Measurements from ENCODE around the gene AMPD3.
A peak's percentile ranks its signal among the peaks of the same experiment; 100 is the strongest.

Gene AMPD3

GRCh38 chr11:10447445-10447844 lies 7.6 kb upstream of the AMPD3 start:
- no peak overlapping the region for H3K4me3 ChIP-seq (replicated peaks; ENCODE audit: low read depth, low read length)
- no peak for DNase-seq (ENCODE audit: extremely low read depth, low read depth)
- no peak for TF ChIP-seq CTCF (IDR thresholded peaks at IDR 0.05; ENCODE audit: low read depth, low read length, missing control alignments)

- H3K4me3 ChIP-seq (replicated peaks; ENCODE audit: low read depth, low read length) = peak overlapping the region; percentile 30
- no peak for DNase-seq (ENCODE audit: extremely low read depth, low read depth)
- TF ChIP-seq CTCF (IDR thresholded peaks at IDR 0.05; ENCODE audit: low read depth, low read length, missing control alignments) = peak; percentile 27
Observed at GRCh38 chr11:10450462-10451425, 4.3 kb upstream of the AMPD3 start.

DNA sequence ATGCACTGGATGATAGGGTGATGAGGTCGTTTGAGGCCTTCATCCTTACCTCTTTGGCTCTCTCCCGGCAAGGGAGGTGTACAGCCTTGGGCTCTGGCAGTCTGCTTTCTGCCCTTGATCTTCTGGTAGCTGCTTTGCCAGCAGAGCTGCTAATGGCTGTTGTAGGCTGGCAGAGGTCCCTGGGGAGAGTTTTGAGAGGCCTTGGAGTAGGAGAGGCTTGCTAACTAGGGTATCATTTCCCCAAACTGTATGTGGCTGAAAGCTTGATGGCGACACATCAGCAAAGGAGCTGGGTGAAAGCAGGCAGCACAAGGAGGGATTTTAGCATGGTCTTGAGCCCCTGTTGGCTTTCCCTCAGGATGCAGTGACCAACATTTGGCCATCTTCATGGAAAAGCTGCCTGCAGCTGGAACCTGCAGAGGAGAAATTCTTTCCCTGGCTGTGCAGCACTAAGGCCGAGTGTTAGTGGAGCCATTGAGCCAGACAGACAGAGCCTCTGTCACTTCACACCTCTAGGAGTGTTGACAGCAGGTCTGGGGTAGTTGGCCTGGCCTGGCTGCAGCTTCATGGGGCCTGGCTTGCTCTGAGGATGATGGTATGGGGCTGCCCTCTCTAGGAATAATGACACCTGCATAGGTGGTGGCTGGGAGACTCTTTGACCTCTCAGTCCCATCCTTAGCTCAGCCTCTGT lies 3.5 kb upstream of the AMPD3 start:
- TF ChIP-seq CTCF (IDR thresholded peaks at IDR 0.05; ENCODE audit: low read depth, low read length, missing control alignments) = no peak
- no peak overlapping the region for H3K4me3 ChIP-seq (replicated peaks; ENCODE audit: low read depth, low read length)
- DNase-seq (ENCODE audit: extremely low read depth, low read depth) = no peak

GRCh38 chr11:10452211-10452767 lies 2.8 kb upstream of the AMPD3 start:
- TF ChIP-seq CTCF (IDR thresholded peaks at IDR 0.05; ENCODE audit: low read depth, low read length, missing control alignments) = no peak
- no peak for DNase-seq (ENCODE audit: extremely low read depth, low read depth)
- no peak overlapping the region for H3K4me3 ChIP-seq (replicated peaks; ENCODE audit: low read depth, low read length)

- no peak for DNase-seq (ENCODE audit: extremely low read depth, low read depth)
- TF ChIP-seq CTCF (IDR thresholded peaks at IDR 0.05; ENCODE audit: low read depth, low read length, missing control alignments) = no peak
- no peak overlapping the region for H3K4me3 ChIP-seq (replicated peaks; ENCODE audit: low read depth, low read length)
Observed at GRCh38 chr11:10453261-10453660, 1.8 kb upstream of the AMPD3 start.

GRCh38 chr11:10455637-10456487 lies 798 bp downstream of the AMPD3 start:
- H3K4me3 ChIP-seq (replicated peaks; ENCODE audit: low read depth, low read length) = peak overlapping the region; percentile 42
- peak; percentile 29 for DNase-seq (ENCODE audit: extremely low read depth, low read depth)

More at GRCh38 chr11:10455637-10456487, 798 bp downstream of the AMPD3 start:
- TF ChIP-seq CTCF (IDR thresholded peaks at IDR 0.05; ENCODE audit: low read depth, low read length, missing control alignments) = no peak

Data from HFF-Myc (cell line).